Heart right ventricle (tissue), 16 donors: ENCODE results near the gene MGAT3. TPM values are rescaled to one million over a fixed set of nuclear protein-coding genes. Genes with fewer than 3 reads are reported as not detected.

Experiments used
- ATAC-seq, 8 donors: fragments of 200-7000 bp; cut with Tn5 transposase; one replicate each; pipeline ENCODE4 v1.9.1; 2020; ENCODE audit warnings: mild to moderate bottlenecking in 8 of 8, moderate library complexity in 8 of 8, moderate number of reproducible peaks in 1 of 8
- DNase-seq, 2 donors: peaks; one replicate each; pipeline ENCODE4 v3.0.0-alpha.2; 2020
- H3K27ac ChIP-seq, 10 donors: fragments of 200-600 bp; sonication (generic) in 2 of 10; one replicate each; pipeline versions ENCODE4 v1.5.0 to v1.8.0; 2020 to 2022; ENCODE audit warnings: mild to moderate bottlenecking in 3 of 10
- H3K27me3 ChIP-seq, 7 donors: fragments of 200-600 bp; one replicate each; pipeline ENCODE4 v1.8.0; 2021 to 2022; ENCODE audit warnings: mild to moderate bottlenecking in 2 of 7
- H3K36me3 ChIP-seq, 9 donors: fragments of 200-600 bp; sonication (generic) in 1 of 9; one replicate each; pipeline versions ENCODE4 v1.5.0 to v1.8.0; 2020 to 2022; ENCODE audit warnings: mild to moderate bottlenecking in 2 of 9
- H3K4me1 ChIP-seq, 9 donors: fragments of 200-600 bp; sonication (generic) in 1 of 9; one replicate each; pipeline versions ENCODE4 v1.5.0 to v1.8.0; 2020 to 2022; ENCODE audit warnings: mild to moderate bottlenecking in 4 of 9
- H3K4me3 ChIP-seq, 10 donors: fragments of 200-600 bp; sonication (generic) in 2 of 10; one replicate each; pipeline versions ENCODE4 v1.5.0 to v1.8.0; 2020 to 2022; ENCODE audit warnings: mild to moderate bottlenecking in 7 of 10, moderate library complexity in 2 of 10
- H3K9me3 ChIP-seq, 11 donors: fragments of 200-600 bp in 10 of 11; sonication (generic) in 2 of 11; one replicate each; pipeline versions ENCODE4 v1.5.0 to v1.8.0; 2013 to 2022; ENCODE audit warnings: mild to moderate bottlenecking in 2 of 11, control low read depth in 1 of 11, moderate library complexity in 1 of 11
- WGBS, 2 donors: extraction: QIAGEN DNeasy Blood & Tissue Kit; methylation state at CpG; one replicate each; pipeline ENCODE4 v1.1.7; 2013; ENCODE audit warnings: inconsistent platforms in 1 of 2; 5-methylcytosine and 5-hydroxymethylcytosine counted together
- intact Hi-C, 10 donors: fragments of 100-400 bp; cut with DNase I; formaldehyde crosslinking; loops; one replicate each; pipeline versions ENCODE4 v1.11.1 to v1.14.2; 2022
- polyA plus RNA-seq, 2 donors: library from polyadenylated mRNA; stranded (reverse); fragments of 200-250 nt; gene quantifications; one replicate each; pipeline ENCODE4 v1.2.3, GENCODE V29; 2013
- total RNA-seq, 10 donors: library from RNA; stranded (reverse); fragmentation: NEBNext Ultra II Directional in 3 of 10; extraction: Animal tissue kit (Norgen Biotek cat#: 25700) in 3 of 10; gene quantifications; one replicate each; pipeline versions ENCODE4 v1.2.1 to v1.2.4, GENCODE V29; 2021 to 2023
- TF ChIP-seq, protein P1 (sequence below), 9 donors: fragments of 200-600 bp; sonication (generic) in 2 of 9; IDR thresholded peaks; one replicate each; pipeline versions ENCODE4 v1.5.0 to v1.8.0; 2021 to 2022; ENCODE audit warnings: antibody characterized with exemption in 9 of 9, mild to moderate bottlenecking in 5 of 9, moderate library complexity in 1 of 9
- donor health status: Arrhythmogenic right ventricular cardiomyopathy.
- donor health status: ischemic (EF 13 %, LVEDD 7.1; RV severe dilation, severe dysfunction).
- donor health status: healthy with polysubstance abuse.
- donor health status: DM: no; HTN: yes; CAD: no.
- donor health status: DM: no; HTN: no; CAD: no.
- donor health status: ischemic (EF 25% LVEDD 6.9; RV normal size, moderate dysfunction).
- donor health status: ischemic (EF 25% LVEDD 5.7; RV mildly dilated, moderate dysfunction).
- donor health status: healthy.
- donor health status: DM: yes; HTN: yes; CAD: no.
- donor health status: Ischemic cardiomyopathy.
- donor health status: ischemic (EF 35%, LVEDD 5.7; RV mildly dilated, moderate dysfunction).
- donor health status: nonischemic (EF 11% LVEDD 7.7; RV severe dilation, severe dysfunction).
- donor health status: DM: yes; HTN: yes; CAD: no.
- donor health status: PGD.
- donor health status: ischemic (EF 29% LVEDD 5.4; RV normal size, mild dysfunction).
- donor health status: nonischemic (EF 23%, LVEDD 6.1; RV moderate dilation, normal function).

Gene MGAT3
- total and polyA plus RNA-seq, 12 donors, result 1.8 to 14.0 (median 3.9) TPM

- no peaks in the 10 kb centered on the region for H3K36me3 ChIP-seq
- peak overlapping the region; percentile 19 to 70 (median 56) for H3K4me3 ChIP-seq
- intact Hi-C loops, result no loop called here
- H3K9me3 ChIP-seq, result no peaks in the 10 kb centered on the region
- peaks cover 0 to 36% (median 8%) of the 10 kb centered on the region in 7 donors for H3K27me3 ChIP-seq
- no peak for DNase-seq
- WGBS, 2 donors, result 57 to 58% methylated on average over 10 of the region's 10 CpGs
- ATAC-seq, result no peak
- H3K27ac ChIP-seq, result peak overlapping the region in 9 of 10 donors; percentile 40 to 89 (median 76)
- peaks cover 2 to 45% (median 25%) of the 10 kb centered on the region in 9 donors for H3K4me1 ChIP-seq
- TF ChIP-seq, protein P1, sequence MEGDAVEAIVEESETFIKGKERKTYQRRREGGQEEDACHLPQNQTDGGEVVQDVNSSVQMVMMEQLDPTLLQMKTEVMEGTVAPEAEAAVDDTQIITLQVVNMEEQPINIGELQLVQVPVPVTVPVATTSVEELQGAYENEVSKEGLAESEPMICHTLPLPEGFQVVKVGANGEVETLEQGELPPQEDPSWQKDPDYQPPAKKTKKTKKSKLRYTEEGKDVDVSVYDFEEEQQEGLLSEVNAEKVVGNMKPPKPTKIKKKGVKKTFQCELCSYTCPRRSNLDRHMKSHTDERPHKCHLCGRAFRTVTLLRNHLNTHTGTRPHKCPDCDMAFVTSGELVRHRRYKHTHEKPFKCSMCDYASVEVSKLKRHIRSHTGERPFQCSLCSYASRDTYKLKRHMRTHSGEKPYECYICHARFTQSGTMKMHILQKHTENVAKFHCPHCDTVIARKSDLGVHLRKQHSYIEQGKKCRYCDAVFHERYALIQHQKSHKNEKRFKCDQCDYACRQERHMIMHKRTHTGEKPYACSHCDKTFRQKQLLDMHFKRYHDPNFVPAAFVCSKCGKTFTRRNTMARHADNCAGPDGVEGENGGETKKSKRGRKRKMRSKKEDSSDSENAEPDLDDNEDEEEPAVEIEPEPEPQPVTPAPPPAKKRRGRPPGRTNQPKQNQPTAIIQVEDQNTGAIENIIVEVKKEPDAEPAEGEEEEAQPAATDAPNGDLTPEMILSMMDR (IDR thresholded peaks at IDR 0.05), result no peak
Measured at GRCh38 chr22:39458444-39459083, 1.8 kb downstream of the MGAT3 start.

DNA sequence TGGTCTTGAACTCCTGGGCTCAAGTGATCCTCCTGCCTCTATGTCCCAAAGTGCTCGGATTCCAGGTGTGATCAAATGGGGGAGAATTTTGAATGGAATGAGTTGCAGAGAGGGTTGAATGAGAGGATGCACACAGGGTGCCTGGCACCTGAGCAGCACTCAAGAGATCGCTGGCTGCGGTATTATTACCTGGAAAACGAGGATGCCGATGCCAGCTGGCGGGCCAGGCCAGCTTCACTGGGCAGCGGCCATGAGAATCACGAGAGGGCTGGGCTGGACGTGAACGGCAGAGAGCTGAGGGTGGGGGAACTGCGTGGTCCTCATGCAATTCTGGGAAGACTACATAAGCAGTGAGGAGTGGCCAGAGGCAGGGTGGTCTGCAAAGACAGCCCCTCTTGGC lies 2.9 kb downstream of the MGAT3 start:
- Histone ChIP-seq H3K4me3 (no peak overlapping the region), H3K27ac (peak overlapping the region in 3 of 10 donors; percentile 9 to 89 (median 17)), H3K27me3 (peaks cover 0 to 36% (median 8%) of the 10 kb centered on the region in 7 donors), H3K36me3 (no peaks in the 10 kb centered on the region), H3K9me3 (no peaks in the 10 kb centered on the region), H3K4me1 (peaks cover 2 to 55% (median 33%) of the 10 kb centered on the region in 9 donors)
- ATAC-seq (no peak), DNase-seq (no peak)
- TF ChIP-seq, protein P1 (IDR thresholded peaks at IDR 0.05), result no peak
- intact Hi-C loops, result loop anchor here in 1 of 10 donors (5.0 kb wide), 1 partner anchor 58 kb away; no protein-coding TSS in a partner anchor
- 82 to 87% methylated on average over 11 of the region's 11 CpGs for WGBS, 2 donors

- no peaks in the 10 kb centered on the region for H3K9me3 ChIP-seq
- H3K36me3 ChIP-seq, result no peaks in the 10 kb centered on the region
- WGBS, 2 donors, result 51 to 65% methylated on average over 13 of the region's 13 CpGs
- DNase-seq (peak; percentile 73 to 74), ATAC-seq (peak; percentile 44 to 87 (median 76))
- peak overlapping the region; percentile 61 to 89 (median 78) for H3K27ac ChIP-seq
- H3K27me3 ChIP-seq, result peaks cover 0 to 20% (median 8%) of the 10 kb centered on the region in 7 donors
- peaks cover 10 to 83% (median 49%) of the 10 kb centered on the region in 9 donors for H3K4me1 ChIP-seq
- intact Hi-C loops, result loop anchor here in 2 of 10 donors (2.0 to 5.0 kb wide), 2 partner anchors 55 to 58 kb away; partner anchors contain the start of gene ATF4 (in 1 of the 2)
- H3K4me3 ChIP-seq, result no peak overlapping the region
- TF ChIP-seq, protein P1 (IDR thresholded peaks at IDR 0.05), result peak in 6 of 9 donors; percentile 16 to 59 (median 36)
Measured at GRCh38 chr22:39462443-39463221, 5.8 kb downstream of the MGAT3 start.

DNA sequence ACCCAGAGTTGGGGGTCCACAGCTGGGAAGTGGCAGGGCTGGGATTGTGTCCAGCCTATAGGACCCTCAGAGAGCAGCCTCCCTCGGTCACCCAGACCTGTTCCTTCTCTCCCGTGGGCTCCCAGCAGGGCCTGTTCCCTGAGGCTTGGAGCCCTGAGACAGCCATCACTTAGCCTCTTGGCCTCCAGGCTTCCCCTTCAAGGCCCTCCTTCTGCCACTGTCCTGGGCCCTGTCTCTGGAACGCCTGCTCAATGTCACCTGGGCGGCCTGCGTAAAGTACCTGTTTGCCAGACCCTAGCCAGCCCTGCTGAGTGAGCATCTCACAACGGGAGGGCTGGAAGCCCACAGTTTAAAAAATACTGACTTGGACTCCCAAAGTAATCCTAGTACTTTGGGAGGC lies 6.5 kb downstream of the MGAT3 start:
- intact Hi-C loops, result loop anchor here in 2 of 10 donors (2.0 to 5.0 kb wide), 2 partner anchors 54 to 58 kb away; partner anchors contain the start of gene ATF4 (in 1 of the 2)

More for the DNA sequence above, 6.5 kb downstream of the MGAT3 start:
- H3K27me3 ChIP-seq, result peaks cover 0 to 14% (median 4%) of the 10 kb centered on the region in 7 donors
- peaks cover 10 to 84% (median 46%) of the 10 kb centered on the region in 9 donors for H3K4me1 ChIP-seq
- ATAC-seq (no peak), DNase-seq (no peak)
- TF ChIP-seq, protein P1 (IDR thresholded peaks at IDR 0.05), result no peak
- H3K9me3 ChIP-seq, result no peaks in the 10 kb centered on the region
- peak overlapping the region; percentile 61 to 89 (median 78) for H3K27ac ChIP-seq
- no peaks in the 10 kb centered on the region for H3K36me3 ChIP-seq
- 84 to 92% methylated on average over 6 of the region's 6 CpGs for WGBS, 2 donors
- no peak overlapping the region for H3K4me3 ChIP-seq
